Liver (tissue), 9 donors: Measurements from ENCODE around the gene EXOSC10. TPM values are rescaled to one million over a fixed set of nuclear protein-coding genes. Genes with fewer than 3 reads are reported as not detected.
A peak's percentile ranks its signal among the peaks of the same experiment; 100 is the strongest.

Experiments used
- DNase-seq: peaks from one replicate; pipeline ENCODE4 v3.0.0-alpha.2; 2017; ENCODE audit warnings: low spot score
- H3K27ac ChIP-seq, 2 donors: one replicate each; pipeline ENCODE4 v1.7.0; 2013; ENCODE audit warnings: inconsistent platforms in 2 of 2, low read length in 2 of 2, control low read depth in 1 of 2, low read depth in 1 of 2, mild to moderate bottlenecking in 1 of 2
- H3K27me3 ChIP-seq, 4 donors: one replicate each; pipeline versions ENCODE4 v1.6.1 to v1.7.0; 2013; ENCODE audit warnings: low read length in 3 of 4, inconsistent platforms in 1 of 4, mild to moderate bottlenecking in 1 of 4, moderate library complexity in 1 of 4; ENCODE audit not compliant: control insufficient read depth in 4 of 4, insufficient read depth in 4 of 4
- H3K36me3 ChIP-seq, 4 donors: one replicate each; pipeline versions ENCODE4 v1.6.1 to v1.7.0; 2013; ENCODE audit warnings: low read length in 3 of 4, mild to moderate bottlenecking in 3 of 4, low read depth in 1 of 4, moderate library complexity in 1 of 4; ENCODE audit not compliant: control insufficient read depth in 4 of 4, insufficient read depth in 3 of 4
- H3K4me1 ChIP-seq, 4 donors: one replicate each; pipeline versions ENCODE4 v1.6.1 to v1.7.0; 2013; ENCODE audit warnings: low read length in 3 of 4, mild to moderate bottlenecking in 3 of 4, moderate library complexity in 1 of 4; ENCODE audit not compliant: control insufficient read depth in 4 of 4, insufficient read depth in 4 of 4
- H3K4me3 ChIP-seq, 3 donors: one replicate each; pipeline versions ENCODE4 v1.6.1 to v1.7.0; 2013; ENCODE audit warnings: low read length in 3 of 3, control low read depth in 1 of 3, low read depth in 1 of 3, mild to moderate bottlenecking in 1 of 3
- H3K9ac ChIP-seq, 2 donors: one replicate each; pipeline ENCODE4 v1.7.0; 2013; ENCODE audit warnings: low read length in 2 of 2, mild to moderate bottlenecking in 2 of 2, moderate library complexity in 2 of 2, control low read depth in 1 of 2, low read depth in 1 of 2
- H3K9me3 ChIP-seq, 4 donors: one replicate each; pipeline versions ENCODE4 v1.6.1 to v1.7.0; 2013; ENCODE audit warnings: low read length in 3 of 4; ENCODE audit not compliant: control insufficient read depth in 4 of 4
- FOXA1 ChIP-seq: IDR thresholded peaks from 2 replicates; pipeline ENCODE4 v1.6.1; 2016; ENCODE audit warnings: antibody characterized with exemption
- FOXA2 ChIP-seq: IDR thresholded peaks from 2 replicates; pipeline ENCODE4 v1.6.1; 2016; ENCODE audit warnings: antibody characterized with exemption
- GABPA ChIP-seq, 2 donors: IDR thresholded peaks in 1 of 2; conservative IDR thresholded peaks in 1 of 2; 2 replicates each; pipeline ENCODE4 v1.6.1; 2016; ENCODE audit warnings: antibody characterized with exemption in 2 of 2, mild to moderate bottlenecking in 1 of 2, moderate library complexity in 1 of 2
- HNF4A ChIP-seq, 2 donors: conservative IDR thresholded peaks; 2 replicates each; pipeline ENCODE4 v1.6.1; 2016; ENCODE audit warnings: antibody characterized with exemption in 2 of 2, mild to moderate bottlenecking in 2 of 2
- HNF4G ChIP-seq: IDR thresholded peaks from 2 replicates; pipeline ENCODE4 v1.6.1; 2016; ENCODE audit warnings: antibody characterized with exemption
- JUND ChIP-seq, 2 donors: IDR thresholded peaks; 2 replicates each; pipeline ENCODE4 v1.6.1; 2016; ENCODE audit warnings: antibody characterized with exemption in 2 of 2
- NR2F2 ChIP-seq: IDR thresholded peaks from 2 replicates; pipeline ENCODE4 v1.6.1; 2016; ENCODE audit warnings: antibody characterized with exemption
- RAD21 ChIP-seq, 2 donors: IDR thresholded peaks; 2 replicates each; pipeline ENCODE4 v1.6.1; 2016; ENCODE audit warnings: antibody characterized with exemption in 2 of 2, mild to moderate bottlenecking in 2 of 2
- RXRA ChIP-seq, 2 donors: IDR thresholded peaks; 2 replicates each; pipeline ENCODE4 v1.6.1; 2017 to 2018; ENCODE audit warnings: antibody characterized with exemption in 2 of 2, mild to moderate bottlenecking in 1 of 2
- SP1 ChIP-seq: IDR thresholded peaks from 2 replicates; pipeline ENCODE4 v1.6.1; 2018; ENCODE audit warnings: antibody characterized with exemption, mild to moderate bottlenecking
- TAF1 ChIP-seq: conservative IDR thresholded peaks from 2 replicates; pipeline ENCODE4 v1.6.1; 2016; ENCODE audit warnings: antibody characterized with exemption, mild to moderate bottlenecking
- YY1 ChIP-seq: IDR thresholded peaks from 2 replicates; pipeline ENCODE4 v1.6.1; 2016; ENCODE audit warnings: antibody characterized with exemption, mild to moderate bottlenecking
- ZBTB33 ChIP-seq: IDR thresholded peaks from 2 replicates; pipeline ENCODE4 v1.6.1; 2016; ENCODE audit warnings: antibody characterized with exemption
- WGBS: extraction: QIAGEN DNeasy Blood & Tissue Kit; methylation state at CpG from one replicate; pipeline ENCODE4 v1.1.7; 2013; 5-methylcytosine and 5-hydroxymethylcytosine counted together
- polyA plus RNA-seq, 2 donors: library from polyadenylated mRNA; stranded (reverse) in 1 of 2; unstranded in 1 of 2; fragments of 200-250 nt in 1 of 2; fragments of >200 nt in 1 of 2; fragmentation: Nextera tagmentation in 1 of 2; extraction: Ambion mirVana in 1 of 2; gene quantifications; one replicate each; pipeline versions ENCODE4 v1.2.1 to v1.2.3, GENCODE V29; 2013 to 2015
- total RNA-seq, 2 donors: library from RNA; depleted of rRNA; stranded (reverse); fragments of >200 nt; gene quantifications; one replicate each; pipeline ENCODE4 v1.2.3, GENCODE V29; 2014
- TF ChIP-seq, protein P1 (sequence below): fragments of 150-350 bp; IDR thresholded peaks from 2 replicates; pipeline ENCODE4 v1.5.1; 2017; ENCODE audit warnings: improper control_type of control experiment, low read depth, low read length; ENCODE audit not compliant: missing input control
- TF ChIP-seq, protein P2 (sequence below): IDR thresholded peaks from 2 replicates; pipeline ENCODE4 v1.6.1; 2016; ENCODE audit warnings: antibody characterized with exemption
- TF ChIP-seq, protein P3 (sequence below): IDR thresholded peaks from 2 replicates; pipeline ENCODE4 v1.6.1; 2016; ENCODE audit warnings: antibody characterized with exemption, mild to moderate bottlenecking
- donor health status: healthy.
- donor health status: healthy.
- donor health status: healthy.
- donor health status: healthy.
- donor health status: healthy.

EXOSC10 gene
- total and polyA plus RNA-seq, 4 donors, result 11.3 to 29.2 (median 20.9) TPM

- Histone ChIP-seq H3K36me3 (peaks cover 12 to 30% (median 18%) of the 10 kb centered on the region in 4 donors), H3K27me3 (no peaks in the 10 kb centered on the region), H3K9me3 (no peaks in the 10 kb centered on the region), H3K4me1 (peaks cover 2 to 11% (median 8%) of the 10 kb centered on the region in 4 donors), H3K27ac (peak overlapping the region; percentile 78 to 100), H3K4me3 (peak overlapping the region; percentile 61 to 97 (median 73)), H3K9ac (no peak overlapping the region)
- TF ChIP-seq HNF4A (conservative IDR thresholded peaks at IDR 0.05) (peak in 1 of 2 donors; percentile 56), NR2F2 (no peak)
- TF ChIP-seq, protein P1, sequence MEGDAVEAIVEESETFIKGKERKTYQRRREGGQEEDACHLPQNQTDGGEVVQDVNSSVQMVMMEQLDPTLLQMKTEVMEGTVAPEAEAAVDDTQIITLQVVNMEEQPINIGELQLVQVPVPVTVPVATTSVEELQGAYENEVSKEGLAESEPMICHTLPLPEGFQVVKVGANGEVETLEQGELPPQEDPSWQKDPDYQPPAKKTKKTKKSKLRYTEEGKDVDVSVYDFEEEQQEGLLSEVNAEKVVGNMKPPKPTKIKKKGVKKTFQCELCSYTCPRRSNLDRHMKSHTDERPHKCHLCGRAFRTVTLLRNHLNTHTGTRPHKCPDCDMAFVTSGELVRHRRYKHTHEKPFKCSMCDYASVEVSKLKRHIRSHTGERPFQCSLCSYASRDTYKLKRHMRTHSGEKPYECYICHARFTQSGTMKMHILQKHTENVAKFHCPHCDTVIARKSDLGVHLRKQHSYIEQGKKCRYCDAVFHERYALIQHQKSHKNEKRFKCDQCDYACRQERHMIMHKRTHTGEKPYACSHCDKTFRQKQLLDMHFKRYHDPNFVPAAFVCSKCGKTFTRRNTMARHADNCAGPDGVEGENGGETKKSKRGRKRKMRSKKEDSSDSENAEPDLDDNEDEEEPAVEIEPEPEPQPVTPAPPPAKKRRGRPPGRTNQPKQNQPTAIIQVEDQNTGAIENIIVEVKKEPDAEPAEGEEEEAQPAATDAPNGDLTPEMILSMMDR, result no peak
- 44% methylated on average over 32 of the region's 32 CpGs for WGBS
- no peak for DNase-seq
These were observed 54.0 kb downstream of the EXOSC10 start for GRCh38 chr1:11045428-11046269.

DNA sequence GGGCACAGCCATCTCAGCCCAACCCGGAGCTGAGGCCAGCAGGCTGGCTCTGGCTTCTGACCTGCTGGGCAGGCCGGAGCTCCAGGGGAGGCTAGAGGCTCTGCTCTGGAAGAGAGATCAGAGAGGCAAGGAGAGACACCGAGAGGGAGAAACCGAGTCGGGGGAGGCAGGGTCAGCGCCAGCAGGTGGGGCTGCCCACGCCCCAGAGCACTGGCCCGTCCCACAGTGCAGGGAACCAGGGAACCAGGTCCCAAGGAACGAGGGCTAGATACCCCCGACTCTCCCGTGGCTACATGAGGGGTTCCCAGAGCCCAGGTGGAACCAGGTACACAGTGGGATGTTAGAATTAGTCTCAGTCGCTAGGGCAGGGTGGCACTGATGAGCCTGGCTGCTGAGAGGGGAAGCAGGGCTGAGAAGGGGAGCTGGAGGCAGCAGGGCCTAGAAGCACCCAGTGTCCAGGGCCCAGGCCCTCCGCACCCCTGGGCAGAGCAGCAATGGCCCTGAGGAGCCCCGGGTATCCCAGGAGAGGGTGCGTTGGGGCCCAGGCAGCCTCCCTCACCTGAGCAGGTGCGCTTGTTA is 54.7 kb downstream of the EXOSC10 start:
- Histone ChIP-seq H3K4me3 (peak overlapping the region in 1 of 3 donors; percentile 61), H3K36me3 (peaks cover 12 to 35% (median 22%) of the 10 kb centered on the region in 4 donors), H3K9ac (no peak overlapping the region), H3K4me1 (peaks cover 2 to 11% (median 8%) of the 10 kb centered on the region in 4 donors), H3K27ac (peak overlapping the region; percentile 19 to 100), H3K9me3 (no peaks in the 10 kb centered on the region), H3K27me3 (no peaks in the 10 kb centered on the region)
- DNase-seq, result no peak
- TF ChIP-seq JUND (IDR thresholded peaks at IDR 0.05) (no peak), SP1 (no peak), ZBTB33 (no peak), FOXA2 (no peak), RXRA (IDR thresholded peaks at IDR 0.05) (no peak), TAF1 (no peak), NR2F2 (no peak), YY1 (no peak), GABPA (IDR thresholded peaks at IDR 0.05 in 1 of 2, conservative IDR thresholded peaks at IDR 0.05 in 1 of 2) (no peak), FOXA1 (no peak), HNF4G (no peak), RAD21 (IDR thresholded peaks at IDR 0.05) (no peak)
- TF ChIP-seq, protein P2, sequence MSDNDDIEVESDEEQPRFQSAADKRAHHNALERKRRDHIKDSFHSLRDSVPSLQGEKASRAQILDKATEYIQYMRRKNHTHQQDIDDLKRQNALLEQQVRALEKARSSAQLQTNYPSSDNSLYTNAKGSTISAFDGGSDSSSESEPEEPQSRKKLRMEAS, result no peak
- TF ChIP-seq, protein P1, result no peak
- TF ChIP-seq, protein P3, sequence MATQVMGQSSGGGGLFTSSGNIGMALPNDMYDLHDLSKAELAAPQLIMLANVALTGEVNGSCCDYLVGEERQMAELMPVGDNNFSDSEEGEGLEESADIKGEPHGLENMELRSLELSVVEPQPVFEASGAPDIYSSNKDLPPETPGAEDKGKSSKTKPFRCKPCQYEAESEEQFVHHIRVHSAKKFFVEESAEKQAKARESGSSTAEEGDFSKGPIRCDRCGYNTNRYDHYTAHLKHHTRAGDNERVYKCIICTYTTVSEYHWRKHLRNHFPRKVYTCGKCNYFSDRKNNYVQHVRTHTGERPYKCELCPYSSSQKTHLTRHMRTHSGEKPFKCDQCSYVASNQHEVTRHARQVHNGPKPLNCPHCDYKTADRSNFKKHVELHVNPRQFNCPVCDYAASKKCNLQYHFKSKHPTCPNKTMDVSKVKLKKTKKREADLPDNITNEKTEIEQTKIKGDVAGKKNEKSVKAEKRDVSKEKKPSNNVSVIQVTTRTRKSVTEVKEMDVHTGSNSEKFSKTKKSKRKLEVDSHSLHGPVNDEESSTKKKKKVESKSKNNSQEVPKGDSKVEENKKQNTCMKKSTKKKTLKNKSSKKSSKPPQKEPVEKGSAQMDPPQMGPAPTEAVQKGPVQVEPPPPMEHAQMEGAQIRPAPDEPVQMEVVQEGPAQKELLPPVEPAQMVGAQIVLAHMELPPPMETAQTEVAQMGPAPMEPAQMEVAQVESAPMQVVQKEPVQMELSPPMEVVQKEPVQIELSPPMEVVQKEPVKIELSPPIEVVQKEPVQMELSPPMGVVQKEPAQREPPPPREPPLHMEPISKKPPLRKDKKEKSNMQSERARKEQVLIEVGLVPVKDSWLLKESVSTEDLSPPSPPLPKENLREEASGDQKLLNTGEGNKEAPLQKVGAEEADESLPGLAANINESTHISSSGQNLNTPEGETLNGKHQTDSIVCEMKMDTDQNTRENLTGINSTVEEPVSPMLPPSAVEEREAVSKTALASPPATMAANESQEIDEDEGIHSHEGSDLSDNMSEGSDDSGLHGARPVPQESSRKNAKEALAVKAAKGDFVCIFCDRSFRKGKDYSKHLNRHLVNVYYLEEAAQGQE, result no peak
- WGBS, result 87% methylated on average over 16 of the region's 16 CpGs
